Naive B cell (primary cell): ENCODE measurements around the gene SCGB1A1. TPM values are rescaled to one million over a fixed set of nuclear protein-coding genes. Genes with fewer than 3 reads are reported as not detected.

Source experiments
- ATAC-seq, 2 donors: fragments of 150-1000 bp; cut with Tn5 transposase; 2 replicates each; pipeline ENCODE4 v1.10.0; 2021; ENCODE audit warnings: low read depth in 2 of 2, mild to moderate bottlenecking in 2 of 2, moderate library complexity in 2 of 2
- DNase-seq: peaks from one replicate; pipeline ENCODE4 v3.0.0; 2022
- H3K27ac Mint-ChIP-seq, 6 donors: one replicate each; pipeline ENCODE4 v1.8.0; 2020 to 2022; ENCODE audit warnings: mild to moderate bottlenecking in 6 of 6, mixed read lengths in 6 of 6, moderate library complexity in 5 of 6, inconsistent platforms in 2 of 6
- H3K27me3 Mint-ChIP-seq, 3 donors: one replicate each; pipeline ENCODE4 v1.8.0; 2021 to 2022; ENCODE audit warnings: mixed read lengths in 3 of 3, mild to moderate bottlenecking in 1 of 3
- H3K36me3 Mint-ChIP-seq, 2 donors: one replicate each; pipeline ENCODE4 v1.8.0; 2020 to 2022; ENCODE audit warnings: mixed read lengths in 2 of 2, inconsistent platforms in 1 of 2, mild to moderate bottlenecking in 1 of 2
- H3K4me1 Mint-ChIP-seq, 3 donors: one replicate each; pipeline ENCODE4 v1.8.0; 2020 to 2022; ENCODE audit warnings: mixed read lengths in 3 of 3, inconsistent platforms in 1 of 3, mild to moderate bottlenecking in 1 of 3, moderate library complexity in 1 of 3
- H3K4me3 Mint-ChIP-seq, 8 donors: one replicate each; pipeline ENCODE4 v1.8.0; 2020 to 2022; ENCODE audit warnings: mild to moderate bottlenecking in 8 of 8, mixed read lengths in 8 of 8, moderate library complexity in 8 of 8, inconsistent platforms in 2 of 8
- H3K9me3 Mint-ChIP-seq, 7 donors: one replicate each; pipeline ENCODE4 v1.8.0; 2020 to 2022; ENCODE audit warnings: mixed read lengths in 7 of 7, mild to moderate bottlenecking in 5 of 7, inconsistent platforms in 2 of 7, moderate library complexity in 1 of 7
- polyA plus RNA-seq, 6 donors: library from polyadenylated mRNA; unstranded; fragments of 300-500 nt; fragmentation: Illumina TruSeq; gene quantifications; one replicate each; pipeline ENCODE4 v1.2.3, GENCODE V29; 2021; ENCODE audit warnings: low read depth in 6 of 6

SCGB1A1 gene
- polyA plus RNA-seq, 6 donors from 2014 or later: not detected

GRCh38 chr11:62468577-62468976, 49.7 kb downstream of the SCGB1A1 start:
- Mint-ChIP-seq H3K4me1 (peaks cover 0 to 7% (median 7%) of the 10 kb centered on the region in 3 donors), H3K36me3 (no peaks in the 10 kb centered on the region), H3K9me3 (no peaks in the 10 kb centered on the region), H3K27ac (no peak overlapping the region), H3K27me3 (peaks cover 0 to 9% (median 0%) of the 10 kb centered on the region in 3 donors), H3K4me3 (no peak overlapping the region)
- DNase-seq (no peak), ATAC-seq (no peak)

DNA sequence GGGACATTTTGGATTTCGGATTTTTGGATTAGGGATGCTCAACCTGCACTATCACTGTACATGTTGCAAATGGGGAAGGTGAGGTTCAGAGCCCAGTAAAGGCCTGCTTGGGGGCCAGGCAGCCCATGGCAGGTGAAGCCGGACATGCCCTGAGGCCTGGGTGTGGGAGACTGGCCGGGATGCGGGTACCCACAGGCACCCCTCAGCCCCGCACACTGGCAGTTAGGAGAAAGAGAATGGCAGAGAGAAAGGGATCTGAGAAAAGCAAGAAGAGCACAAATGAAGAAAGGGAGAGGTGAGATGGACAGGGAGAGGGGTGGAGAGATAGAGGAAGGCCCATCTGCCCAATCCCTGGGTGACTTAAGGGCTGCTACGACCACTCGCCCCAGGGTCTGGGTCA, 52.8 kb downstream of the SCGB1A1 start:
- H3K27me3 Mint-ChIP-seq: peaks cover 0 to 14% (median 0%) of the 10 kb centered on the region in 3 donors
- H3K36me3 Mint-ChIP-seq: no peaks in the 10 kb centered on the region
- H3K4me3 Mint-ChIP-seq: no peak overlapping the region
- H3K4me1 Mint-ChIP-seq: no peaks in the 10 kb centered on the region
- H3K9me3 Mint-ChIP-seq: no peaks in the 10 kb centered on the region
- H3K27ac Mint-ChIP-seq: no peak overlapping the region
- no peak for ATAC-seq
- DNase-seq: no peak

DNA sequence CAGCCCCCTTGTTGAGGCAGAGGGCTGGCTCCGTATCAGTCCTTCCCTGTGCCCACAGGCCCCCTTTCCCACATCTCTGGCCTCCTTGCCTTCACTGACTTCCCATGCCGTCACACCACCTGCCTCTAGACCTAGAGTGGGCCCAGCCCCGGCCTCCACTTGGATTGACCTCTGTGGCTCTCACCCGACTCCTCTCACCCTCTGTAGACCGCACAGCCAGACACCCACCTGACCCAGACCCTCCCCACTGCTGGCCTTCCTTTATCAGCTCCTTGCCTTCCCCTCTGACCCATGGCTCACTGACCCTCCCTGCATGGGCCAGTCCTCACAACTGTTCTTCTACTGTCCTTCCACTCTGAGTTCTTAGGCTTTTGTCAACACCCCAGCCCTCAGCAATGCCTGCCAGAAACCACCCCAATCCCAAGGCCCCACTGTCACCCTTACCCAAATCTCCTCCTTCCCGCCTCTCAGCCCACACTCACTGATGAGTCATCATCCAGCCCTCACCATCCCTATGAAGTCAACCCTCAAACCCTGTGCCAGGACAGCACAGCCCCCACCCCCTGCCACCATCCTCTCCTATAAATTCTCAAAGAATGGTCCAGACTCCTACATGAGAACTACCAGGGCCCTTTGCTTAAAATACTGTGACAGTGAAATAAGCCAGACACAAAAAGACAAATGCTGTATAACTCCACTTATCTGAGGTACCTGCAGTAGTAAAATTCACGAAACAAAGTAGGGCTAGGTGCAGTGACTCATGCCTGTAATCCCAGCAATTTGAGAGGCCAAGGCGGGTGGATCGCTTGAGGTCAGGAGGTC, 53.4 kb downstream of the SCGB1A1 start:
- Mint-ChIP-seq H3K27ac (peak overlapping the region in 2 of 6 donors; percentile 24 to 65), H3K36me3 (no peaks in the 10 kb centered on the region), H3K4me3 (no peak overlapping the region), H3K4me1 (no peaks in the 10 kb centered on the region), H3K9me3 (no peaks in the 10 kb centered on the region), H3K27me3 (peaks cover 0 to 14% (median 0%) of the 10 kb centered on the region in 3 donors)
- no peak for ATAC-seq
- DNase-seq: no peak

Other genes with a start within 250 kb of the SCGB1A1 start
- not detected for gene SCGB1D1, start 228.8 kb upstream of the SCGB1A1 start, polyA plus RNA-seq
- gene SCGB2A1, start 210.4 kb upstream of the SCGB1A1 start, polyA plus RNA-seq: not detected
- not detected for gene SCGB1D2, start 176.8 kb upstream of the SCGB1A1 start, polyA plus RNA-seq
- not detected for gene SCGB2A2, start 148.9 kb upstream of the SCGB1A1 start, polyA plus RNA-seq
- gene SCGB1D4, start 120.0 kb upstream of the SCGB1A1 start, polyA plus RNA-seq: not detected
- 1 to 10 TPM in 4 of 6 donors, under 1 TPM in 1, not detected in 1; 0.57 to 3.1 (median 1.2) TPM for gene ASRGL1, start 81.6 kb upstream of the SCGB1A1 start, polyA plus RNA-seq
- 10 to 100 TPM in 5 of 6 donors, 1 to 10 TPM in 1; 2.0 to 45.3 (median 15.9) TPM for gene AHNAK, start 127.8 kb downstream of the SCGB1A1 start, polyA plus RNA-seq
- gene EEF1G, start 154.9 kb downstream of the SCGB1A1 start, polyA plus RNA-seq: 1,000 to 10,000 TPM; 1,313 to 1,862 (median 1,450) TPM
- gene TUT1, start 172.5 kb downstream of the SCGB1A1 start, polyA plus RNA-seq: 10 to 100 TPM; 12.7 to 20.8 (median 16.2) TPM
- gene MTA2, start 182.8 kb downstream of the SCGB1A1 start, polyA plus RNA-seq: 10 to 100 TPM in 5 of 6 donors, 1 to 10 TPM in 1; 3.4 to 27.5 (median 17.8) TPM
- 10 to 100 TPM in 5 of 6 donors, 1 to 10 TPM in 1; 9.7 to 15.5 (median 12.5) TPM for gene EML3, start 193.7 kb downstream of the SCGB1A1 start, polyA plus RNA-seq
- 1 to 10 TPM in 1 of 6 donors, under 1 TPM in 4, not detected in 1; 0.55 to 1.6 (median 0.66) TPM for gene ROM1, start 194.2 kb downstream of the SCGB1A1 start, polyA plus RNA-seq
- gene B3GAT3, start 203.0 kb downstream of the SCGB1A1 start, polyA plus RNA-seq: 10 to 100 TPM; 26.1 to 43.9 (median 30.8) TPM
- 100 to 1,000 TPM; 140 to 158 (median 149) TPM for gene GANAB, start 227.6 kb downstream of the SCGB1A1 start, polyA plus RNA-seq
- 10 to 100 TPM; 18.3 to 40.1 (median 28.7) TPM for gene INTS5, start 234.3 kb downstream of the SCGB1A1 start, polyA plus RNA-seq
- 10 to 100 TPM; 37.9 to 89.1 (median 77.2) TPM for gene C11orf98, start 246.2 kb downstream of the SCGB1A1 start, polyA plus RNA-seq
- gene CSKMT, start 246.3 kb downstream of the SCGB1A1 start, polyA plus RNA-seq: 1 to 10 TPM; 2.1 to 8.4 (median 4.8) TPM